ENCODE measurements around the gene BUD31. TPM values are rescaled to one million over a fixed set of nuclear protein-coding genes. Genes with fewer than 3 reads are reported as not detected.
"Not testable (repeated sequence)": the region's sequence is repeated elsewhere in the genome, so short reads cannot be mapped to it uniquely, and the experiment has no call there.

Gene BUD31
- total RNA-seq, 1 donor from 2014 or later = 31.5 TPM

- DNase-seq = no peak
- ATAC-seq (ENCODE audit: poor library complexity) = no peak
- intact Hi-C loops (cut with DNase I) = no loop called here
Observed at GRCh38 chr7:99419323-99420021, 10.7 kb downstream of the BUD31 start.

- intact Hi-C loops (cut with DNase I) = no loop called here
- no peak for DNase-seq
- ATAC-seq (ENCODE audit: poor library complexity) = no peak
Observed at GRCh38 chr7:99420213-99420612, 11.4 kb downstream of the BUD31 start.

GRCh38 chr7:99420986-99421385 lies 12.2 kb downstream of the BUD31 start:
- DNase-seq = no peak

GRCh38 chr7:99422186-99422585 lies 13.4 kb downstream of the BUD31 start:
- no peak for DNase-seq
- intact Hi-C loops (cut with DNase I) = no loop called here
- no peak for ATAC-seq (ENCODE audit: poor library complexity)

More at GRCh38 chr7:99420986-99421385, 12.2 kb downstream of the BUD31 start:
- ATAC-seq (ENCODE audit: poor library complexity) = no peak
- intact Hi-C loops (cut with DNase I) = no loop called here

- intact Hi-C loops (cut with DNase I) = no loop called here
- ATAC-seq (ENCODE audit: poor library complexity) (no peak), DNase-seq (no peak)
Observed at GRCh38 chr7:99422625-99423024, 13.9 kb downstream of the BUD31 start.

GRCh38 chr7:99424932-99425730 lies 16.4 kb downstream of the BUD31 start:
- ATAC-seq (ENCODE audit: poor library complexity) (no peak), DNase-seq (no peak)
- intact Hi-C loops (cut with DNase I) = no loop called here

- no peak for DNase-seq
- ATAC-seq (ENCODE audit: poor library complexity) = no peak
- intact Hi-C loops (cut with DNase I) = no loop called here
Observed at GRCh38 chr7:99428972-99429566, 20.3 kb downstream of the BUD31 start.

- DNase-seq (no peak), ATAC-seq (ENCODE audit: poor library complexity) (no peak)
- intact Hi-C loops (cut with DNase I) = no loop called here
Observed at GRCh38 chr7:99429756-99430155, 21.0 kb downstream of the BUD31 start.

GRCh38 chr7:99431756-99432540 lies 23.2 kb downstream of the BUD31 start:
- DNase-seq; intact Hi-C loops (cut with DNase I); ATAC-seq (ENCODE audit: poor library complexity): not testable (repeated sequence)

- DNase-seq (no peak), ATAC-seq (ENCODE audit: poor library complexity) (no peak)
Observed at GRCh38 chr7:99433158-99433557, 24.4 kb downstream of the BUD31 start.

GRCh38 chr7:99437946-99438572 lies 29.3 kb downstream of the BUD31 start:
- no peak for DNase-seq
- peak; percentile 33 for ATAC-seq (ENCODE audit: poor library complexity)
- intact Hi-C loops (cut with DNase I) = no loop called here

More at GRCh38 chr7:99433158-99433557, 24.4 kb downstream of the BUD31 start:
- intact Hi-C loops (cut with DNase I) = no loop called here

- intact Hi-C loops (cut with DNase I) = no loop called here
- DNase-seq (peak; percentile 97), ATAC-seq (ENCODE audit: poor library complexity) (peak; percentile 99)
Observed at GRCh38 chr7:99438573-99439480, 30.1 kb downstream of the BUD31 start, which contains the start of the genes CPSF4 and PTCD1. Gene CPSF4, plus strand, starts transcription at chr7:99438943. Its CDS starts 140 bp downstream, at chr7:99439083. Gene PTCD1, minus strand, starts transcription at chr7:99438798. Its CDS starts 3,556 bp downstream, at chr7:99435242.

- no peak for DNase-seq
- intact Hi-C loops (cut with DNase I) = no loop called here
- no peak for ATAC-seq (ENCODE audit: poor library complexity)
Observed at GRCh38 chr7:99440195-99440594, 31.4 kb downstream of the BUD31 start.

GRCh38 chr7:99446096-99446495 lies 37.3 kb downstream of the BUD31 start:
- intact Hi-C loops (cut with DNase I) = no loop called here
- ATAC-seq (ENCODE audit: poor library complexity) = no peak

GRCh38 chr7:99447943-99448342 lies 39.2 kb downstream of the BUD31 start:
- DNase-seq (no peak), ATAC-seq (ENCODE audit: poor library complexity) (no peak)
- intact Hi-C loops (cut with DNase I) = no loop called here

More at GRCh38 chr7:99446096-99446495, 37.3 kb downstream of the BUD31 start:
- no peak for DNase-seq

- no peak for DNase-seq
- intact Hi-C loops (cut with DNase I) = no loop called here
- ATAC-seq (ENCODE audit: poor library complexity) = no peak
Observed at GRCh38 chr7:99448855-99449254, 40.1 kb downstream of the BUD31 start.

- intact Hi-C loops (cut with DNase I) = no loop called here
- no peak for ATAC-seq (ENCODE audit: poor library complexity)
- no peak for DNase-seq
Observed at GRCh38 chr7:99449326-99449725, 40.6 kb downstream of the BUD31 start.
